Measurements from ENCODE around the gene WLS. TPM values are rescaled to one million over a fixed set of nuclear protein-coding genes. Genes with fewer than 3 reads are reported as not detected.

WLS gene
- total RNA-seq, 4 donors from 2014 or later: 34.8 to 78.9 (median 44.4) TPM

DNA sequence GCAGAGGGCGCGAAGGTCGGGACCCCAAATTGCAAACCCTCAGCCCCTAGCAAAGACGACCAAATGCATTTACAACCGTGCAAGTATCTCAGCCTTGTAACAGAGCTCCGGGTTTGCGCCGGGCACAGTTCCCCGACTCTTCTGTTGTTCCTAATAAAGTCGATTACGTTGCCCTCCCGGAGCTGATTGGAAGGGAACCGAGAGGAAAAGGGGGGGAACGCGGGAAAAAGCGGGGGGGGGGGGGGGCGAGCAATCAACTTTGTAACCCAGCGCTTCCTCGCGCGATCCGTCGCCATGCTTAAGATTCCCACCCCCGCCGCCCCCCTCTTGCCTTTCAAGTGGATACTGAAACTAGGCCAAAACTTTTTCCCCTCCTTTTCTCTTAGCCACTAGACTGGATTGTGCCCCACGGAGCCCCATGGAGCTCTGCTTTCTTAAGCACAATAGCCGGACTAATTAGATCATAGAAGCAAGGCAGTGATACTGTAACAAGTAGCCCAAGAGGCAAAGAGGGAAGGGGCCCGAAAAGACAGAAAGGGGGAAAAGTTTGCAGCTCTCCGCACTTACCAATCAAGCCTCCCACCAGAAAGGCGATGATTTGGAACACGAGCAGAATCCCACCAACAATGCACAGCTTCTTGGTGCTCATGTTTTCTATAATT is 565 bp downstream of the WLS start:
- H3K36me3 ChIP-seq: no peaks in the 10 kb centered on the region
- H3K27ac ChIP-seq: peak overlapping the region; percentile 69 to 94 (median 80)
- 1% methylated on average over 29 to 31 of the region's 31 CpGs for WGBS, 2 donors
- peaks cover 0 to 40% (median 15%) of the 10 kb centered on the region in 4 donors for H3K4me1 ChIP-seq
- peak; percentile 25 to 53 for DNase-seq (ENCODE audit: low spot score in 2 of 2)
- TF ChIP-seq EP300 (IDR thresholded peaks at IDR 0.05) (peak in 1 of 2 donors; percentile 58), POLR2A (IDR thresholded peaks at IDR 0.05) (no peak)
- TF ChIP-seq, protein P1, sequence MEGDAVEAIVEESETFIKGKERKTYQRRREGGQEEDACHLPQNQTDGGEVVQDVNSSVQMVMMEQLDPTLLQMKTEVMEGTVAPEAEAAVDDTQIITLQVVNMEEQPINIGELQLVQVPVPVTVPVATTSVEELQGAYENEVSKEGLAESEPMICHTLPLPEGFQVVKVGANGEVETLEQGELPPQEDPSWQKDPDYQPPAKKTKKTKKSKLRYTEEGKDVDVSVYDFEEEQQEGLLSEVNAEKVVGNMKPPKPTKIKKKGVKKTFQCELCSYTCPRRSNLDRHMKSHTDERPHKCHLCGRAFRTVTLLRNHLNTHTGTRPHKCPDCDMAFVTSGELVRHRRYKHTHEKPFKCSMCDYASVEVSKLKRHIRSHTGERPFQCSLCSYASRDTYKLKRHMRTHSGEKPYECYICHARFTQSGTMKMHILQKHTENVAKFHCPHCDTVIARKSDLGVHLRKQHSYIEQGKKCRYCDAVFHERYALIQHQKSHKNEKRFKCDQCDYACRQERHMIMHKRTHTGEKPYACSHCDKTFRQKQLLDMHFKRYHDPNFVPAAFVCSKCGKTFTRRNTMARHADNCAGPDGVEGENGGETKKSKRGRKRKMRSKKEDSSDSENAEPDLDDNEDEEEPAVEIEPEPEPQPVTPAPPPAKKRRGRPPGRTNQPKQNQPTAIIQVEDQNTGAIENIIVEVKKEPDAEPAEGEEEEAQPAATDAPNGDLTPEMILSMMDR (IDR thresholded peaks at IDR 0.05): no peak
- peak overlapping the region; percentile 63 to 83 (median 70) for H3K4me3 ChIP-seq
- H3K27me3 ChIP-seq: no peaks in the 10 kb centered on the region
- H3K9me3 ChIP-seq: no peaks in the 10 kb centered on the region

DNA sequence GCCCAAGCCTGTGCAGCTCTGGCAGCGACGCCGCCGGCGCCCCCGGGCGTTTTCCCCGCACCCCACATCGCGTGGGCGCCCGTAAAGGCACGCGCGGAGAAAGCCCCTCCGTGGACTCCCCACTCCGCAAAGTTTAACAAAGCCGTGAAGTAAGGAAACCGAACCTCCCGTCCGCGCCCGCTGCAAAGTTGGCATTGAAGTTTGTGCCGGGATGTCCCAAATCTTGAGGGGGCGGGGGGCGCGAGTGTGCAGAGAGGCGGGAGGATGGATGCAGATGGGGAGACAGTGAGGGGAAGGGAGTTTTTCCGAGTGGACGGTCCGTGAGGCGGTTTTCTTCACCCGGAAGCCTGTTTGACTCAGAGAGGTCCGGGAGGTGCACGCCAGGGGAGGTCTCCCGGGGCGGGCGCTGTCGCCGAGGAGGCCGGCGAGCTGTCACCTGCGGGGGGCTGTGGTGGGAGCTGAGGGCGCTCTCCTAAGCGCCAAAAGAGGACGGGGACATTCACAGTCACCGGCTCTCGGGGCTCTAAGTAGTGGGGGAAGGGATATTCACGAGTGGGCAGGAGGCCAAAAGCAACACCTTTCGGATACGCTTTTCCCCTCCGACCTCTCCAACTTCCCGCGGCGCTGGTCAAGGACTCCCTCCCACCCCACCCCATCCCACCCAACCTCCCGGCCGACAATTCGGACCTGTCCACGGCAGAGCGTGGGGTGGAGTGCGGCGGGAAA is 1.3 kb downstream of the WLS start:
- H3K4me3 ChIP-seq: peak overlapping the region; percentile 63 to 83 (median 70)
- no peaks in the 10 kb centered on the region for H3K36me3 ChIP-seq
- TF ChIP-seq EP300 (IDR thresholded peaks at IDR 0.05): no peak
- TF ChIP-seq, protein P1 (IDR thresholded peaks at IDR 0.05): no peak
- H3K9me3 ChIP-seq: no peaks in the 10 kb centered on the region
- peaks cover 0 to 40% (median 15%) of the 10 kb centered on the region in 4 donors for H3K4me1 ChIP-seq
- no peak for DNase-seq (ENCODE audit: low spot score in 2 of 2)
- 0 to 2% methylated on average over 43 to 62 of the region's 62 CpGs for WGBS, 2 donors
- H3K27me3 ChIP-seq: no peaks in the 10 kb centered on the region
- H3K27ac ChIP-seq: peak overlapping the region in 3 of 4 donors; percentile 70 to 94 (median 89)

DNA sequence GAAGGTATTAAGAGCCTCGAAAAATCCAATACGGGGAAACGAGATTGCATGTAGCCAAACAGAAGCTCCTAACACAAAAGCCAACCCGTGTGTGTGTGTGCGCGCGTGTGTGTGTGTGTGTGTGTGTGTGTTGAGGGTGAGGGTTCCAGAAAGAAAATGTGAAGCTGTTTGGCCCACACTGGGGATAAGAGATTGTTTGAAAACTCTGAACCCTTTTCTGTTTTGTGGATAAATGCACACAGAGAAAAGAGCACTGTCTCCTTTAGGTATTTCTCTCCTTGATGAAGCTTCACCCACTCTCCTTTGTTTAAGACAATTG is 1.9 kb downstream of the WLS start:
- no peaks in the 10 kb centered on the region for H3K27me3 ChIP-seq
- H3K4me3 ChIP-seq: peak overlapping the region; percentile 63 to 83 (median 70)
- H3K4me1 ChIP-seq: peaks cover 0 to 40% (median 15%) of the 10 kb centered on the region in 4 donors
- peak overlapping the region in 3 of 4 donors; percentile 70 to 94 (median 89) for H3K27ac ChIP-seq
- TF ChIP-seq EP300 (IDR thresholded peaks at IDR 0.05) (no peak), POLR2A (IDR thresholded peaks at IDR 0.05) (no peak)
- TF ChIP-seq, protein P1 (IDR thresholded peaks at IDR 0.05): no peak
- no peak for DNase-seq (ENCODE audit: low spot score in 2 of 2)
- WGBS, 2 donors: 27 to 30% methylated on average over 7 of the region's 7 CpGs
- no peaks in the 10 kb centered on the region for H3K36me3 ChIP-seq
- H3K9me3 ChIP-seq: no peaks in the 10 kb centered on the region

DNA sequence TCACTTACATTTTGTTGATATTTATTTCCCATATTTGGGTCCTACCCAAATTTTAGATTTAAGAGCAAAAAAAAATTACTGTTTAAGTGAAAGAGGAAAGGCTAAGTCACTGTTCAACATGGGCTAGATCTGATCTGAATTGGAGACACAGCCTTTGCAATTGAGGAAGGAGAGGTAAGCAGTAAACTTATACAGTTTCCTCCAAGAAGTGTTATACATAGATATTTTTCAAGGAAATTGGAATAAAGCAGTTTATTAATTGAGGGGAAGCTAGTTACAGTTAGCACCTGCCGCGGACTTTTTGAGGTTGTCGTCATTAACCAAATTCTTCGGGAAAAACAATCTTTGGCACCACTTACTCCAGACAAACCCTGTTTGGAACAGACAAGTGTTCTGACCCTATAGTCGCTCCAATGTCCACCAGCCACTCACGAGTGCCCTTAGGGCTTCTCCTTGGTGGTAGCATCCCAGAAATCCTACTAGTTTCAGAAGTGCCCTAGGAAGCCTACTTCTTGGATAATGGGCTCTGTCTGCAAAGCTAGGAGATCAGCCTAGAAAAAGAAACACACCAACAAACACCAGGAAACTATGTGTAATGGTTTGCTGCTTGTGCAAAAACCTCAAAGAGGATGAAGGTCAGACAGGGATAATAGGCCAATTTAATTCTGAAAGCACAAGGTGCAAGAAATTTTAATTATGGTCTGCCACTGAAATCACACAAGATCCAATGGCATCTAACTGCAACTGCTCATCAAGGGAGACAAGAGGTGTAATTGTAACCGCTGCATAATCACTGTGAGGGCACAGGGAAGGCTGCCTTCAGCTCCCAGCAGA is 2.5 kb downstream of the WLS start:
- TF ChIP-seq, protein P1 (IDR thresholded peaks at IDR 0.05): no peak
- TF ChIP-seq POLR2A (IDR thresholded peaks at IDR 0.05) (no peak), EP300 (IDR thresholded peaks at IDR 0.05) (no peak)
- DNase-seq (ENCODE audit: low spot score in 2 of 2): no peak
- Histone ChIP-seq H3K9me3 (no peaks in the 10 kb centered on the region), H3K36me3 (no peaks in the 10 kb centered on the region), H3K4me3 (peak overlapping the region in 3 of 4 donors; percentile 69 to 83 (median 70)), H3K27me3 (no peaks in the 10 kb centered on the region), H3K4me1 (peaks cover 0 to 40% (median 15%) of the 10 kb centered on the region in 4 donors), H3K27ac (peak overlapping the region in 2 of 4 donors; percentile 89 to 94)
- WGBS, 2 donors: 70 to 72% methylated on average over 7 of the region's 7 CpGs

All from tibial nerve (tissue), 4 donors.